Daoy (cell line): ENCODE data around the gene TJP1. TPM values are rescaled to one million over a fixed set of nuclear protein-coding genes. Genes with fewer than 3 reads are reported as not detected.

Experiments used
- DNase-seq: peaks from one replicate; pipeline ENCODE4 v3.0.0-alpha.2; 2015; ENCODE audit warnings: low read depth
- total RNA-seq: library from RNA; depleted of rRNA; stranded (reverse); fragments of >200 nt; shearing (Covaris generic); gene quantifications from 2 replicates; pipeline ENCODE4 v1.2.3, GENCODE V29; 2014; rRNA removed

Gene TJP1
- 25.2 and 29.4 TPM in 2 replicates for total RNA-seq

GRCh38 chr15:29822100-29822683 lies at the start of gene TJP1:
Gene TJP1 (minus strand): TSS chr15:29822468. CDS start chr15:29822028, 440 bp downstream.
- DNase-seq, result peak; percentile 86

GRCh38 chr15:29871401-29871800 lies 49.1 kb upstream of the TJP1 start:
- DNase-seq, result no peak

- DNase-seq, result no peak
These were observed 48.4 kb upstream of the TJP1 start for GRCh38 chr15:29870495-29871151.

- DNase-seq, result no peak
These were observed 45.2 kb upstream of the TJP1 start for GRCh38 chr15:29867241-29868000.

GRCh38 chr15:29866337-29866736 lies 44.1 kb upstream of the TJP1 start:
- no peak for DNase-seq

GRCh38 chr15:29864501-29864900 lies 42.2 kb upstream of the TJP1 start:
- no peak for DNase-seq

- no peak for DNase-seq
These were observed 41.2 kb upstream of the TJP1 start for GRCh38 chr15:29863438-29863837.

GRCh38 chr15:29862271-29862670 lies 40.0 kb upstream of the TJP1 start:
- no peak for DNase-seq

GRCh38 chr15:29860872-29861271 lies 38.6 kb upstream of the TJP1 start:
- no peak for DNase-seq

- DNase-seq, result peak; percentile 85
These were observed 37.9 kb upstream of the TJP1 start for GRCh38 chr15:29859973-29860715.

GRCh38 chr15:29859293-29859692 lies 37.0 kb upstream of the TJP1 start:
- peak; percentile 10 for DNase-seq

- DNase-seq, result peak; percentile 19
These were observed 35.0 kb upstream of the TJP1 start for GRCh38 chr15:29857221-29857789.

- DNase-seq, result peak; percentile 41
These were observed 32.1 kb upstream of the TJP1 start for GRCh38 chr15:29854413-29854812.

GRCh38 chr15:29853211-29853987 lies 31.1 kb upstream of the TJP1 start:
- no peak for DNase-seq

GRCh38 chr15:29852201-29852600 lies 29.9 kb upstream of the TJP1 start:
- no peak for DNase-seq

GRCh38 chr15:29849716-29850115 lies 27.4 kb upstream of the TJP1 start:
- peak; percentile 68 for DNase-seq

GRCh38 chr15:29849218-29849617 lies 26.9 kb upstream of the TJP1 start:
- DNase-seq, result peak; percentile 43

- DNase-seq, result no peak
These were observed 22.1 kb upstream of the TJP1 start for GRCh38 chr15:29844290-29844903.

- DNase-seq, result no peak
These were observed 20.0 kb upstream of the TJP1 start for GRCh38 chr15:29842290-29842689.

GRCh38 chr15:29840926-29841325 lies 18.7 kb upstream of the TJP1 start:
- DNase-seq, result no peak

GRCh38 chr15:29840054-29840453 lies 17.8 kb upstream of the TJP1 start:
- no peak for DNase-seq
